ENCODE measurements around the gene KDM3A.

DNA sequence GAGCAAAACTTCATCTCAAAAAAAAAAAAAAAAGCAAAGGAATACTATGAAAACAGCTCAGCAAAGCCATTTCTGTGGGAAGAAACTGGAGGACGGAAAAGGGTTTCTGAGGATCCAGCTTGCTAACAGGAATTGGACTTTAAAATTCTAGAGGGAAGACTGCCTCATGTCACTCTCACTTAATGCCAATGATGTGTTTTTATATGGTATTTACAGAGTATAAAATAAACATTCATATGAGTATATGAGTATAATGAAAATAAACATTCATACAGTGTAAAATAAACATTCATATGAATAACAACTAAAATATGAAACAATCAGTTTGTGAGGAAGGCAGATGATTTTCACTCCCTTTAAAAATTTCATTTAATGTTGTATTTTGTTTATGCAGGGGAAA is 78.2 kb downstream of the KDM3A start:
- TF ChIP-seq ZNF384 (IDR thresholded peaks at IDR 0.05) (no peak), ARNT (IDR thresholded peaks at IDR 0.05) (no peak), BHLHE40 (IDR thresholded peaks at IDR 0.05; ENCODE audit: borderline replicate concordance) (no peak), SUZ12 (IDR thresholded peaks at IDR 0.05) (no peak), FOXM1 (IDR thresholded peaks at IDR 0.05; ENCODE audit: borderline replicate concordance) (no peak), TARDBP (IDR thresholded peaks at IDR 0.05) (no peak), FOXK2 (IDR thresholded peaks at IDR 0.05) (no peak), SP1 (IDR thresholded peaks at IDR 0.05) (no peak)

All from HEK293T (cell line).